Glutamatergic neuron (in vitro differentiated cells): ENCODE measurements around the gene PLEKHM1. TPM values are rescaled to one million over a fixed set of nuclear protein-coding genes. Genes with fewer than 3 reads are reported as not detected.
A peak's percentile ranks its signal among the peaks of the same experiment; 100 is the strongest.

ENCODE experiments used
- DNase-seq: peaks from one replicate; pipeline ENCODE4 v3.0.0; 2022
- H3K27ac Mint-ChIP-seq: one replicate; pipeline ENCODE4 v1.8.0; 2020; ENCODE audit warnings: mild to moderate bottlenecking, mixed read lengths, inconsistent platforms; ENCODE audit not compliant: unreplicated experiment
- H3K27me3 Mint-ChIP-seq: one replicate; pipeline ENCODE4 v1.8.0; 2020; ENCODE audit warnings: mild to moderate bottlenecking, moderate library complexity, mixed read lengths, inconsistent platforms; ENCODE audit not compliant: unreplicated experiment
- H3K36me3 Mint-ChIP-seq: one replicate; pipeline ENCODE4 v1.8.0; 2020; ENCODE audit warnings: mild to moderate bottlenecking, mixed read lengths, inconsistent platforms; ENCODE audit not compliant: unreplicated experiment
- H3K4me1 Mint-ChIP-seq: one replicate; pipeline ENCODE4 v1.8.0; 2020; ENCODE audit warnings: mild to moderate bottlenecking, low read depth, mixed read lengths, inconsistent platforms; ENCODE audit not compliant: unreplicated experiment
- H3K4me3 Mint-ChIP-seq: one replicate; pipeline ENCODE4 v1.8.0; 2020; ENCODE audit warnings: mild to moderate bottlenecking, mixed read lengths, inconsistent platforms; ENCODE audit not compliant: unreplicated experiment
- H3K9me3 Mint-ChIP-seq: one replicate; pipeline ENCODE4 v1.8.0; 2020; ENCODE audit warnings: mild to moderate bottlenecking, moderate library complexity, mixed read lengths, inconsistent platforms; ENCODE audit not compliant: unreplicated experiment
- total RNA-seq: library from RNA; stranded (reverse); fragmentation: NEBNext Ultra II Directional; extraction: Animal tissue kit (Norgen Biotek cat#: 25700); gene quantifications from one replicate; pipeline ENCODE4 v1.2.1, GENCODE V29; 2021; ENCODE audit not compliant: unreplicated experiment
- TF ChIP-seq, protein P1 (sequence below): fragments of 200-600 bp; sonication (generic); IDR thresholded peaks from one replicate; pipeline ENCODE4 v1.5.0; 2021; ENCODE audit not compliant: partially characterized antibody, unreplicated experiment

Gene PLEKHM1
- total RNA-seq, 1 donor from 2014 or later, result 59.5 TPM

DNA sequence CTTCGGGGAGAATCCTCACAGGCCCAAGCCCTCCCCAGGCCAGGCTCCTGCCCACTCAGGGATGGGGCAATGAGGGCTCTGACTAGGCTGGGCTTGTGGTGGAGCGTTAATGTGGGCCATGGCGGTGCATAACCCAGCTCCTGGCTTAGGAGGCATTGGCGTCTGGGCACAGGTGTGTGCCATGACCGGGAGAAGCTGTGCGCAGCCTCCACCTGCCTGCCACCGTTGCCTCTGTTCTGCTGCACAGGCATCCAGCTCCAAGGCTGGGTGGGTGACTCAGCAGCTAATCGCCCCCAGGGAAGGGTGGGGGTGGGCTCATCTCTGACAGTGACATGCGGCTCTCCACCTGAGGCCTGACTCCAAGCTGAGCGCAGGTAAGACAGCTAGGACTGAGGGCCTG lies 54.4 kb downstream of the PLEKHM1 start:
- no peak for DNase-seq
- Mint-ChIP-seq H3K4me1 (peaks cover 25% of the 10 kb centered on the region), H3K36me3 (no peaks in the 10 kb centered on the region)

DNA sequence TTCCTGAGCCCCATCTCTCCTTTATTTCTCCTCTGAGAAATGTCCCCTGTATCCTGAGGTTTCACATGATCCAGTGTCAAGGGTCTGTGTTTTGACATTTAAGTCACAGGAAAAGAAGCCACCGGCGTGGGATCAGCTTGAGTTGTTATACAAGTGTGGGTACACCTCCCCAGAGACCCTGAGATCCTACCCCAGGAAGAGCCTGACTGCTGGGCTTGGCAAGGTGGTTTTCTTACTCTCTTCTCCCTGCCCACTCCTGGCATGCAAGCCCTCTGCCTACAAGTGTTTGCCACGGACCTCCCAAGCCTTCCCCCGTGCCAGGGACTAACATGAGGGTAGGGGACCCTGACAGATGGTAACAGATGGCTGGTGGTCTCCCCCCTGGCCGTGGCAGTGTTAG lies 55.0 kb downstream of the PLEKHM1 start:
- Mint-ChIP-seq H3K4me3 (peak overlapping the region; percentile 63), H3K9me3 (peaks cover 9% of the 10 kb centered on the region), H3K36me3 (no peaks in the 10 kb centered on the region), H3K27ac (peak overlapping the region; percentile 28), H3K27me3 (peaks cover 8% of the 10 kb centered on the region), H3K4me1 (peaks cover 25% of the 10 kb centered on the region)
- DNase-seq, result no peak
- TF ChIP-seq, protein P1, sequence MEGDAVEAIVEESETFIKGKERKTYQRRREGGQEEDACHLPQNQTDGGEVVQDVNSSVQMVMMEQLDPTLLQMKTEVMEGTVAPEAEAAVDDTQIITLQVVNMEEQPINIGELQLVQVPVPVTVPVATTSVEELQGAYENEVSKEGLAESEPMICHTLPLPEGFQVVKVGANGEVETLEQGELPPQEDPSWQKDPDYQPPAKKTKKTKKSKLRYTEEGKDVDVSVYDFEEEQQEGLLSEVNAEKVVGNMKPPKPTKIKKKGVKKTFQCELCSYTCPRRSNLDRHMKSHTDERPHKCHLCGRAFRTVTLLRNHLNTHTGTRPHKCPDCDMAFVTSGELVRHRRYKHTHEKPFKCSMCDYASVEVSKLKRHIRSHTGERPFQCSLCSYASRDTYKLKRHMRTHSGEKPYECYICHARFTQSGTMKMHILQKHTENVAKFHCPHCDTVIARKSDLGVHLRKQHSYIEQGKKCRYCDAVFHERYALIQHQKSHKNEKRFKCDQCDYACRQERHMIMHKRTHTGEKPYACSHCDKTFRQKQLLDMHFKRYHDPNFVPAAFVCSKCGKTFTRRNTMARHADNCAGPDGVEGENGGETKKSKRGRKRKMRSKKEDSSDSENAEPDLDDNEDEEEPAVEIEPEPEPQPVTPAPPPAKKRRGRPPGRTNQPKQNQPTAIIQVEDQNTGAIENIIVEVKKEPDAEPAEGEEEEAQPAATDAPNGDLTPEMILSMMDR, result no peak

More for the DNA sequence above, 54.4 kb downstream of the PLEKHM1 start:
- H3K27me3 Mint-ChIP-seq, result peaks cover 4% of the 10 kb centered on the region
- TF ChIP-seq, protein P1, result no peak
- peaks cover 10% of the 10 kb centered on the region for H3K9me3 Mint-ChIP-seq
- no peak overlapping the region for H3K27ac Mint-ChIP-seq
- peak overlapping the region; percentile 30 for H3K4me3 Mint-ChIP-seq

DNA sequence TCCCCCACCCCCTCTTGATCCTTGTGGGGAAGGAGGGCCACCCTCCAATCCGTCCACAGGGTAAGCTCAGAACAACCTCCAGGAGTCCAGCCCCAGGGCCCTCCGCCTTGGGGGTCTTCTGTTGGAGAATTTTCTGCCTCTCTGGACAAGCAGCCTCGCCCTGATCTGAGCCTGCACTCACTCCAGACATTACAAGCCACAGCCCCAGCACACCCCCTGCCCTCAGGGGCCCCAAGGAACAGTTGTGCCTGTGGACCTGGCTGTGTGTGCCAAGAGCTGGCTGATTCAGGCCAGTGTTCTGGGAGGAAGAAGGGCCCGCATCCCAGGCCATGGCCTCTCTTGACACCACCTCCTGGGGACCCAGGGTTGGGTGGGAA lies 57.4 kb downstream of the PLEKHM1 start:
- H3K4me1 Mint-ChIP-seq, result peaks cover 35% of the 10 kb centered on the region
- peak overlapping the region; percentile 15 for H3K4me3 Mint-ChIP-seq
- H3K9me3 Mint-ChIP-seq, result peaks cover 13% of the 10 kb centered on the region
- TF ChIP-seq, protein P1, result no peak
- H3K27me3 Mint-ChIP-seq, result peaks cover 22% of the 10 kb centered on the region
- H3K27ac Mint-ChIP-seq, result no peak overlapping the region
- no peaks in the 10 kb centered on the region for H3K36me3 Mint-ChIP-seq
- no peak for DNase-seq

DNA sequence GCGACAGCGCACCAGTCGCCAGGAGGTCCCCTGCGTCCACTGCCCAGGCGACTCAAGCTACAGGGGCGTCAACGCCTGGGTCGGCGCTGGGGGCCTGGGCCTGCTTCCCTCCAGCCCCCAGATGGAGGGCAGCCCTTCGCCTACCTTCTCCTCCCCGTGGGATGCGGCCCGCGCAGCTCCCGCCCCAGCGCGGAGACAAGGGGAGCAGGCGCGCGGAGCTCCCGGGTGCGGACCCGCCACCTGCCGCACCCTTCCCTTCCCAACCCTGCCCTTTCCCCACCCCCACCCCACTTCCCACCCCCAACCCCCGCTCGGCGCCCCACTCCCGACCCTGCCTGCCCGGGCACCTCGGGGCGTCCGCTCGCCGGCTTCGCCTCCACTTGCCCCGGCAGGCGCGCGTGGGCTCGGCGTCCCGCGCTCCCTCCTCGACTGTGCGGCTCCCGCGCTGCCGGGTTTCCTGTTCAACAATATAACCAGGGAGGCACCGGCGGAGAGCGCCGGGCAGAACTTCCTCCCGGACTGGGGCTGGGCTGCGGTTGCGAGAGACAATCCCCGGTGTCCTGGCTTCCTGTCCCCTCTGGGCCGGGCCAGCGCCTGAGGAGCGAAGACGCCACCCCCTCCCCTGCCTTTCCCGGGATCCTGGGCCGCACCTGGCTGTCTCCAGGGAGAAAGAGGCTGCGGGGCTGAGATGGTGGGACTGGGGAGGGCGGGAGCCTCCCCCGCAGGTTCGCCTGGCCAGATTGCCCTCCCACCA lies 57.9 kb downstream of the PLEKHM1 start, which contains the start of gene ARHGAP27:
TSS of gene ARHGAP27 (minus strand) at position 466 of the 754 bp plus-strand sequence. CDS start 2,591 bp downstream, outside the sequence.
- TF ChIP-seq, protein P1, result no peak
- Mint-ChIP-seq H3K36me3 (no peaks in the 10 kb centered on the region), H3K9me3 (peaks cover 13% of the 10 kb centered on the region), H3K4me3 (peak within 1 kb of the TSS; percentile 68), H3K27me3 (peaks cover 22% of the 10 kb centered on the region), H3K27ac (no peak within 1 kb of the TSS), H3K4me1 (peaks cover 33% of the 10 kb centered on the region)
- no peak for DNase-seq
